ENCODE results near the gene APOL1. TPM values are rescaled to one million over a fixed set of nuclear protein-coding genes. Genes with fewer than 3 reads are reported as not detected.

Gene APOL1
- total RNA-seq, 4 donors from 2014 or later = 19.0 to 48.8 (median 28.0) TPM

GRCh38 chr22:36256478-36256877 lies 3.5 kb downstream of the APOL1 start:
- Histone ChIP-seq H3K36me3 (peaks cover 0 to 26% (median 16%) of the 10 kb centered on the region in 4 donors), H3K27ac (replicated peaks in 1 of 4) (peak overlapping the region in 1 of 4 donors; percentile 35), H3K4me3 (no peak overlapping the region), H3K27me3 (no peaks in the 10 kb centered on the region), H3K9me3 (no peaks in the 10 kb centered on the region), H3K4me1 (peaks cover 50 to 73% (median 66%) of the 10 kb centered on the region in 4 donors)
- intact Hi-C loops (cut with DNase I) = loop anchor here (5.0 kb wide), 1 partner anchor 54 kb away; the partner anchor contains the start of gene APOL4
- WGBS = 83% methylated on average over 3 of the region's 3 CpGs
- TF ChIP-seq POLR2A (IDR thresholded peaks at IDR 0.05; ENCODE audit: low read depth) (no peak), EP300 (IDR thresholded peaks at IDR 0.05) (no peak), POLR2AphosphoS5 (IDR thresholded peaks at IDR 0.05) (no peak)
- TF ChIP-seq, protein P1, sequence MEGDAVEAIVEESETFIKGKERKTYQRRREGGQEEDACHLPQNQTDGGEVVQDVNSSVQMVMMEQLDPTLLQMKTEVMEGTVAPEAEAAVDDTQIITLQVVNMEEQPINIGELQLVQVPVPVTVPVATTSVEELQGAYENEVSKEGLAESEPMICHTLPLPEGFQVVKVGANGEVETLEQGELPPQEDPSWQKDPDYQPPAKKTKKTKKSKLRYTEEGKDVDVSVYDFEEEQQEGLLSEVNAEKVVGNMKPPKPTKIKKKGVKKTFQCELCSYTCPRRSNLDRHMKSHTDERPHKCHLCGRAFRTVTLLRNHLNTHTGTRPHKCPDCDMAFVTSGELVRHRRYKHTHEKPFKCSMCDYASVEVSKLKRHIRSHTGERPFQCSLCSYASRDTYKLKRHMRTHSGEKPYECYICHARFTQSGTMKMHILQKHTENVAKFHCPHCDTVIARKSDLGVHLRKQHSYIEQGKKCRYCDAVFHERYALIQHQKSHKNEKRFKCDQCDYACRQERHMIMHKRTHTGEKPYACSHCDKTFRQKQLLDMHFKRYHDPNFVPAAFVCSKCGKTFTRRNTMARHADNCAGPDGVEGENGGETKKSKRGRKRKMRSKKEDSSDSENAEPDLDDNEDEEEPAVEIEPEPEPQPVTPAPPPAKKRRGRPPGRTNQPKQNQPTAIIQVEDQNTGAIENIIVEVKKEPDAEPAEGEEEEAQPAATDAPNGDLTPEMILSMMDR (IDR thresholded peaks at IDR 0.05) = no peak
- no peak for DNase-seq (ENCODE audit: extremely low spot score)

- Histone ChIP-seq H3K36me3 (peaks cover 0 to 34% (median 23%) of the 10 kb centered on the region in 4 donors), H3K27me3 (no peaks in the 10 kb centered on the region), H3K4me1 (peaks cover 50 to 73% (median 65%) of the 10 kb centered on the region in 4 donors), H3K9me3 (no peaks in the 10 kb centered on the region), H3K27ac (replicated peaks in 1 of 4) (peak overlapping the region in 2 of 4 donors; percentile 61 to 67), H3K4me3 (no peak overlapping the region)
- intact Hi-C loops (cut with DNase I) = loop anchor here (5.0 kb wide), 1 partner anchor 55 kb away; the partner anchor contains the start of gene APOL4
- TF ChIP-seq, protein P1 (IDR thresholded peaks at IDR 0.05) = no peak
- TF ChIP-seq POLR2A (IDR thresholded peaks at IDR 0.05; ENCODE audit: low read depth) (no peak), POLR2AphosphoS5 (IDR thresholded peaks at IDR 0.05) (no peak), EP300 (IDR thresholded peaks at IDR 0.05) (no peak)
- WGBS = 81% methylated on average over 5 of the region's 8 CpGs
- DNase-seq (ENCODE audit: extremely low spot score) = no peak
These were observed 4.4 kb downstream of the APOL1 start for GRCh38 chr22:36257308-36257707.

GRCh38 chr22:36257948-36258670 lies 5.2 kb downstream of the APOL1 start:
- intact Hi-C loops (cut with DNase I) = loop anchor here (5.0 kb wide), 1 partner anchor 56 kb away; the partner anchor contains the start of gene APOL4
- TF ChIP-seq POLR2AphosphoS5 (IDR thresholded peaks at IDR 0.05) = no peak
- TF ChIP-seq EP300 (IDR thresholded peaks at IDR 0.05) = no peak
- no peak for TF ChIP-seq POLR2A (IDR thresholded peaks at IDR 0.05; ENCODE audit: low read depth)
- TF ChIP-seq, protein P1 (IDR thresholded peaks at IDR 0.05) = no peak
- peaks cover 0 to 41% (median 29%) of the 10 kb centered on the region in 4 donors for H3K36me3 ChIP-seq
- 81% methylated on average over 11 of the region's 13 CpGs for WGBS
- H3K27me3 ChIP-seq = no peaks in the 10 kb centered on the region
- H3K9me3 ChIP-seq = no peaks in the 10 kb centered on the region
- DNase-seq (ENCODE audit: extremely low spot score) = no peak
- peaks cover 48 to 65% (median 57%) of the 10 kb centered on the region in 4 donors for H3K4me1 ChIP-seq
- no peak overlapping the region for H3K4me3 ChIP-seq
- H3K27ac ChIP-seq (replicated peaks in 1 of 4) = peak overlapping the region; percentile 52 to 68 (median 64)

DNA sequence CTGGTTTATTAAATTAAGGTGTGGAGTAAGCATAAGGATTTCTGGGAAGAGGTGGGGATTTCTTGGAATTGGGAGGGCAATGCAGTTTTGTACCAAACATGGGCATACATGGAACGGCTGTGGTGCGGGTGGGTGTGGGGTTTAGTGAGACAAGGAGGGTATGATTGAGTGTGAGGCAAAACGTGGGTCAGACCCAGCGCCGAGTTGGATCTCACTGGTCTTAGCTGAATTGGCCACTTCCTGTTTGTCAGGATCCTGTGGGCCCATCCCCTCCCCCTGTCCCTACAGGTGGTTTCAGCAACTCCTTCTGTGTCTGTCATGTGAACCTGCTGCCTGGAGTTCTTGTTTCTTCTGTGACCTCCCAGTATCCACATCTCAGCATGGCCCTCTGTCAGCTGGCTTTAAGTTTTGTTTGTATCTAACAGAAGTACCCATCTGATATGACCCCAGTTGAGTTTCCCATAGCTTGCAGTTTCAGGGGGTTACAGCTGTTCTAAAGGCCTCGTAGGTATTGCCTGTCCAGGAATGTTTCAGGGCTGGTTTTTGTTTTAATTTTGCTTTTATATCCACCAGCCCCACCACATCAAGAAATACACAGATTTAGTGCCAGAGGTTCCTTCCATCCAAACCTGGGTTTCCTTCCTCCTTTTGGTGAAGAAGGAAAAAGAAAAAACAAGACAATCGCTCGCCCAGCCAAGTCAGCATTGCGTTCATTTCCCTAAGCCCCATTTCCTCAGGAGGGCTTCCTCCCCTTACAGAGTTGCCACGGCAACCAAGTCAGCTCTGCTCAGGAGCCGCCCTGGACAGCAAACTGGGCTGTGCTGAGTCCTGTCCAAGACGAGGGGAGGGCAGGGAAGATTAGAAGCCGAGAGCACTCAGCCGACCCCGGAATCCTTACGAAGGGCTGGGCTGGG lies 6.0 kb downstream of the APOL1 start:
- H3K27me3 ChIP-seq = no peaks in the 10 kb centered on the region
- H3K27ac ChIP-seq (replicated peaks in 1 of 4) = peak overlapping the region; percentile 52 to 68 (median 64)
- H3K4me1 ChIP-seq = peaks cover 41 to 57% (median 49%) of the 10 kb centered on the region in 4 donors
- no peak for DNase-seq (ENCODE audit: extremely low spot score)
- H3K4me3 ChIP-seq = no peak overlapping the region
- TF ChIP-seq EP300 (IDR thresholded peaks at IDR 0.05) = no peak
- TF ChIP-seq, protein P1 (IDR thresholded peaks at IDR 0.05) = no peak
- no peak for TF ChIP-seq POLR2AphosphoS5 (IDR thresholded peaks at IDR 0.05)
- TF ChIP-seq POLR2A (IDR thresholded peaks at IDR 0.05; ENCODE audit: low read depth) = no peak
- no peaks in the 10 kb centered on the region for H3K9me3 ChIP-seq
- H3K36me3 ChIP-seq = peaks cover 0 to 42% (median 34%) of the 10 kb centered on the region in 4 donors
- intact Hi-C loops (cut with DNase I) = loop anchor here (5.0 kb wide), 1 partner anchor 57 kb away; the partner anchor contains the start of gene APOL4
- 30% methylated on average over 15 of the region's 16 CpGs for WGBS
